Caco-2 (cell line): ENCODE results near the gene CREB3L1. TPM values are rescaled to one million over a fixed set of nuclear protein-coding genes. Genes with fewer than 3 reads are reported as not detected.

Experiments used
- BruUV-seq: library from RNA; stranded (reverse); fragments of 400-500 nt; replicated peaks from 2 replicates; lab custom pipeline; 2021; lab: Mats Ljungman, UMichigan
- CTCF ChIA-PET: fragments of 300-600 bp; sonication (Branson Sonifier 250); formaldehyde crosslinking; loops from one replicate; lab custom pipeline; 2022; ENCODE audit warnings: antibody characterized with exemption; lab: Charles Lee
- POLR2A ChIA-PET: fragments of 300-600 bp; sonication (Branson Sonifier 250); formaldehyde crosslinking; loops from one replicate; lab custom pipeline; 2022; ENCODE audit warnings: antibody characterized with exemption; lab: Charles Lee
- DNase-seq, 2 experiments: peaks; one replicate each; pipeline versions ENCODE4 v3.0.0 to v3.0.0-alpha.2; 2020 to 2022
- H3K27me3 ChIP-seq: replicated peaks from 2 replicates; pipeline ENCODE4 v1.6.0; 2011; ENCODE audit warnings: low read length; ENCODE audit not compliant: control insufficient read depth, insufficient read depth
- H3K36me3 ChIP-seq: 2 replicates; pipeline ENCODE4 v1.5.1; 2011; ENCODE audit warnings: low read length; ENCODE audit not compliant: control insufficient read depth, insufficient read depth
- H3K4me1 ChIP-seq: fragments of 250-450 bp; sonication (Bioruptor Pico); 2 replicates; pipeline ENCODE4 v1.5.1; 2020; ENCODE audit warnings: mild to moderate bottlenecking
- H3K4me3 ChIP-seq: 2 replicates; pipeline ENCODE4 v1.5.1; 2011; ENCODE audit warnings: low read depth, mild to moderate bottlenecking, control low read depth, low read length
- H3K9me3 ChIP-seq: fragments of 250-450 bp; sonication (Bioruptor Pico); 2 replicates; pipeline ENCODE4 v1.5.1; 2020; ENCODE audit warnings: mild to moderate bottlenecking, moderate library complexity
- H3K27ac Mint-ChIP-seq: one replicate; pipeline ENCODE4 v1.8.0; 2022; ENCODE audit warnings: mixed read lengths; ENCODE audit not compliant: unreplicated experiment
- H3K27me3 Mint-ChIP-seq: one replicate; pipeline ENCODE4 v1.8.0; 2022; ENCODE audit warnings: mixed read lengths; ENCODE audit not compliant: insufficient read depth, unreplicated experiment
- H3K36me3 Mint-ChIP-seq: one replicate; pipeline ENCODE4 v1.8.0; 2022; ENCODE audit warnings: mild to moderate bottlenecking, mixed read lengths; ENCODE audit not compliant: insufficient read depth, unreplicated experiment
- H3K4me1 Mint-ChIP-seq: one replicate; pipeline ENCODE4 v1.8.0; 2022; ENCODE audit warnings: low read depth, mixed read lengths; ENCODE audit not compliant: unreplicated experiment
- H3K4me3 Mint-ChIP-seq: one replicate; pipeline ENCODE4 v1.8.0; 2022; ENCODE audit warnings: mild to moderate bottlenecking, moderate library complexity, mixed read lengths; ENCODE audit not compliant: unreplicated experiment
- H3K9me3 Mint-ChIP-seq: one replicate; pipeline ENCODE4 v1.8.0; 2022; ENCODE audit warnings: mixed read lengths; ENCODE audit not compliant: unreplicated experiment
- intact Hi-C: fragments of 100-400 bp; cut with micrococcal nuclease; formaldehyde crosslinking; loops from one replicate; pipeline ENCODE4 v1.10.0; 2022; ENCODE audit not compliant: unreplicated experiment
- total RNA-seq: library from RNA; stranded (reverse); gene quantifications from 2 replicates; pipeline ENCODE4 v1.2.3, GENCODE V29; 2022
- TF ChIP-seq, protein P1 (sequence below), 2 experiments: fragments of 200-600 bp in 1 of 2; IDR thresholded peaks; 1 replicate in 1 of 2; 2 replicates in 1 of 2; pipeline versions ENCODE4 v1.5.1 to v1.8.0; 2011 to 2022; ENCODE audit warnings: antibody characterized with exemption in 1 of 2, control low read depth in 1 of 2, inconsistent platforms in 1 of 2, low read depth in 1 of 2, low read length in 1 of 2, mild to moderate bottlenecking in 1 of 2, moderate library complexity in 1 of 2; ENCODE audit not compliant: insufficient read depth in 1 of 2, severe bottlenecking in 1 of 2, unreplicated experiment in 1 of 2

CREB3L1 gene
- total RNA-seq, 1 experiment from 2014 or later, result 24.9 TPM

DNA sequence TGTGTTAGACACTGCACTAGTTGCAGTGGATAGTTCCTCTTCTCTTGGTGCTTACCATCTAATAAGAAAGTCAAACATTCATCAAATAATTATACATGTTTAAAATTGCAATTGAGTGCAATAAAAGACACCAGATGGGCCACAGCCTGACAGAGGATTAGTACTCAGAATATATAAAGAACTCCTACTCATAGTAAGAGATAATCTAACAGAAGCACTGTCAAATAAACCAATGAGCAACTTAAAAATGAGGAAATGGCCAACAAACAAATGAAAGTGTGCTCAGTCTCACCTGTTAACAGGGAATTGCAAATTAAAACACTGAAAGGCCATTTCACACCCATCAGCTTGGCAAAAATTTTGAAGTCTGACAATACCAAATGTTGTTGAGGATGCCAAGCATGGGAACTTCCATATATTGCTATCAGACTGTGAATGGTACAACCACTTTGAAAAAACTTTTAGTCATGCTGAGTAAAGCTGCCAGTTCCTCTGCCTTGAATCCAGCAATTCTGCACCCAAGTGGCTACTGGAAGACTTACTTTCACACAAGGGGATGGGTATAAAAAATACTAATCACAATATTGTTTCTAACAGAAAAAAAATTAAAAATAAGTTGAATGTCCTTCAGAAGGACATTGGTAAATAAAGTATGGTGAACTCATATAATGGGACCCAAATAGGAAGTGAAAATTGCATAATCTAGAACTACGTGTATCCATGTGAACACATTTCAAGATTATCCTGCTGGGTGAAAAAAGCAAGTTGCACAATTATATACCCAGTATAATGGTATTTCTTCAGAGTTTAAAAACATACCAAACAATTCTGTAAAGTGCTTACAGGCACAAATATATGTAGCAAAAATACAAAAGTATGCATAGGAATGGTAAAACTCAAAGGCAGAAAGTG lies 41.4 kb upstream of the CREB3L1 start:
- no peak overlapping the region for H3K4me3 ChIP-seq
- Mint-ChIP-seq H3K36me3 (peaks cover 14% of the 10 kb centered on the region), H3K4me3 (peak overlapping the region; percentile 91), H3K27me3 (peaks cover 8% of the 10 kb centered on the region), H3K27ac (no peak overlapping the region), H3K9me3 (peaks cover 7% of the 10 kb centered on the region), H3K4me1 (peaks cover 24% of the 10 kb centered on the region)
- no peaks in the 10 kb centered on the region; the same call in 1 of the 2 replicates for H3K4me1 ChIP-seq
- no TSS peak for BruUV-seq
- H3K27me3 ChIP-seq, result no peaks in the 10 kb centered on the region; the same call in 1 of the 2 replicates
- TF ChIP-seq, protein P1, sequence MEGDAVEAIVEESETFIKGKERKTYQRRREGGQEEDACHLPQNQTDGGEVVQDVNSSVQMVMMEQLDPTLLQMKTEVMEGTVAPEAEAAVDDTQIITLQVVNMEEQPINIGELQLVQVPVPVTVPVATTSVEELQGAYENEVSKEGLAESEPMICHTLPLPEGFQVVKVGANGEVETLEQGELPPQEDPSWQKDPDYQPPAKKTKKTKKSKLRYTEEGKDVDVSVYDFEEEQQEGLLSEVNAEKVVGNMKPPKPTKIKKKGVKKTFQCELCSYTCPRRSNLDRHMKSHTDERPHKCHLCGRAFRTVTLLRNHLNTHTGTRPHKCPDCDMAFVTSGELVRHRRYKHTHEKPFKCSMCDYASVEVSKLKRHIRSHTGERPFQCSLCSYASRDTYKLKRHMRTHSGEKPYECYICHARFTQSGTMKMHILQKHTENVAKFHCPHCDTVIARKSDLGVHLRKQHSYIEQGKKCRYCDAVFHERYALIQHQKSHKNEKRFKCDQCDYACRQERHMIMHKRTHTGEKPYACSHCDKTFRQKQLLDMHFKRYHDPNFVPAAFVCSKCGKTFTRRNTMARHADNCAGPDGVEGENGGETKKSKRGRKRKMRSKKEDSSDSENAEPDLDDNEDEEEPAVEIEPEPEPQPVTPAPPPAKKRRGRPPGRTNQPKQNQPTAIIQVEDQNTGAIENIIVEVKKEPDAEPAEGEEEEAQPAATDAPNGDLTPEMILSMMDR (IDR thresholded peaks at IDR 0.05; ENCODE audit: insufficient read depth in 1 of 2, low read depth in 1 of 2, low read length in 1 of 2, severe bottlenecking in 1 of 2, unreplicated experiment in 1 of 2), result no peak
- ChIA-PET POLR2A (no interaction called here), CTCF (interaction anchor here (9.7 kb wide), 1 partner anchor 77 kb away, joined by 181 read pairs; no protein-coding TSS in a partner anchor)
- H3K36me3 ChIP-seq, result no peaks in the 10 kb centered on the region
- intact Hi-C loops, result loop anchor here (5.0 kb wide), 1 partner anchor 114 kb away; the partner anchor contains the start of gene PHF21A
- no peak for DNase-seq
- H3K9me3 ChIP-seq, result no peaks in the 10 kb centered on the region

DNA sequence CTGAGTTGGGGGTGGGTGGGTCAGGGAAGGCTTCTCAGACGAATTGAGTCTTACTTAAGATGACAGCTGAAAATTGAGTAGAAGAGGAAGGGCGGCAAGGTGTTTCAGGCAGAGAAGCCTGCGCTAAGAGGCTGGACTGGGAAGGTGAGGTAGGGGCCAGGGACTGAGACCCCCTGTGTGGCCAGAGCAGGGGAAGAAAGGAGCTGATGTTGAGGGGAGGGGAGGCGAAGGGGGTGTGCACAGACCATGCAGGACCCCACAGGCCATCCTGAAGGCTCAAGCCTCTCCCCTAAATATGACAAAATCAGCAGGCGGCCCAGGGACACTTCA lies 40.6 kb upstream of the CREB3L1 start:
- BruUV-seq, result no TSS peak
- no peaks in the 10 kb centered on the region; the same call in 1 of the 2 replicates for H3K27me3 ChIP-seq
- peaks cover 8% of the 10 kb centered on the region for H3K27me3 Mint-ChIP-seq
- ChIA-PET CTCF (interaction anchor here (1.1 to 9.7 kb wide), 2 partner anchors 76 to 105 kb away, joined by 5 to 181 read pairs; no protein-coding TSS in a partner anchor), POLR2A (no interaction called here)
- no peak overlapping the region for H3K4me3 ChIP-seq
- H3K4me3 Mint-ChIP-seq, result peak overlapping the region; percentile 91
- TF ChIP-seq, protein P1 (IDR thresholded peaks at IDR 0.05; ENCODE audit: insufficient read depth in 1 of 2, low read depth in 1 of 2, low read length in 1 of 2, severe bottlenecking in 1 of 2, unreplicated experiment in 1 of 2), result no peak
- H3K36me3 ChIP-seq, result no peaks in the 10 kb centered on the region
- H3K9me3 Mint-ChIP-seq, result peaks cover 7% of the 10 kb centered on the region
- H3K36me3 Mint-ChIP-seq, result peaks cover 14% of the 10 kb centered on the region
- H3K4me1 ChIP-seq, result no peaks in the 10 kb centered on the region; the same call in 1 of the 2 replicates
- peaks cover 26% of the 10 kb centered on the region for H3K4me1 Mint-ChIP-seq
- intact Hi-C loops, result loop anchor here (5.0 kb wide), 1 partner anchor 115 kb away; the partner anchor contains the start of gene PHF21A
- peak overlapping the region; percentile 40 for H3K27ac Mint-ChIP-seq
- DNase-seq, result no peak
- no peaks in the 10 kb centered on the region for H3K9me3 ChIP-seq
